Hematopoietic multipotent progenitor cell (in vitro differentiated cells): ENCODE data around the gene MRFAP1. TPM values are rescaled to one million over a fixed set of nuclear protein-coding genes. Genes with fewer than 3 reads are reported as not detected.
"Not testable (repeated sequence)": the region's sequence is repeated elsewhere in the genome, so short reads cannot be mapped to it uniquely, and the experiment has no call there.

Experiments used
- DNase-seq, 3 donors: peaks; one replicate each; pipeline ENCODE4 v3.0.0-alpha.2; 2011 to 2015; ENCODE audit warnings: low read depth in 2 of 3, low spot score in 2 of 3
- total RNA-seq: library from RNA; depleted of rRNA; stranded (reverse); fragments of >200 nt; gene quantifications from one replicate; pipeline ENCODE4 v1.2.3, GENCODE V29; 2012

The MRFAP1 gene
- total RNA-seq, 1 donor: 80.0 TPM

DNA sequence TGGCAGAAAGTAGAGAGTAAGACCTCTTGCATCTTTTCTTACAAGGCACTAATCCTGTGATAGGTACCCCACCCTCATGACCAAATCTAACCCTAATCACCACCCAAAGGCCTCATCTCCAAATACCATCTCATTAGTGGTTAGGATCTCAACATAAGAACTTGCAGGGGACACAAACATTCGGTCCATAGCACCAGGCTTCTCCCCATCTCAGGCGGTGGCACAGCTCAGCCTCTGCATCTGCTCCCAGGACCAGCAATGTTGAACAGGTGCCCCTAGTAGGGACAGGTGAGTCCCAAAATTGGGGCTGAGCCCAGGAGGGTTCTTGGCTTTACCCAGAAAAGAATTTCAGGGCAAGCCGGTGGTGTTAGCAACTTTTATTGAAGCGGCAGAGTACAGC is 8.4 kb upstream of the MRFAP1 start:
- DNase-seq: no peak

DNA sequence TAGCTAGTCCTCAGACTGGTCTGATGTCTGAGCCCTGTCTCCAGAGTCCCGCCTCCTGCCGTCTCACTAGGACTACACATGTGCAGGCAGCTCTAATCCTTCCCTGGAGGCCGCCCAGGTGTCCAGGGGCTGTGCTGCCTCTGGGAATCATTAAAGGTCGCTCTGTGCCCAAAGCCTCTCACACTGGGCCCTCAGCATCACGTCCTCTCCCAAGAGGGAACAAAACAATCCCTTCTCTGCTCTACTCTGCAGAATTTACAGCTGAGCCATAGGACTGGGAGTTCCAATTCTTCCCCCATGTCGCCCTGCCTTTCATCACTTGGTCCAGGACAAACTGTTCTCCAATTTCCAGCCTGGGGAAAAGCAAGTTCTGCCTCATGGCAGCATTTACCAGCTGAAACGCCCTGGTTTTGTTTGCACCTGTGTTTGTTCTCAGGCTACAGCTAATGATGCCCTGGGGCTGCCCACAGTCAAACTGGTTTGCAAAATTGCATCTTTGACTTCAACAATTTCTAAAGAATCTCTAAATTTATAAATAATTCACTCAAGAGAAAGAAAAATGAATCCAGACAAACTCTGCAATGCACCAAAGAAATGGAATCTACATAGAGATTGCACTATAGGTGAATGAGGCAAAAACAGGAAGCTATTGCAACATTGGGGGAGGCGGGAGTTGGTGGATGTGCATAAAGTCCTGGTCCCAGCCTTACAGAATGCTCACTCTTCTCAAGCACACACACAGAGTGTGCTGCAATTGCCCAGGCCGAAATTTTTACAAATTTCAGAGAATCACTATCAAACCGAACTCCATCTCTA is 7.2 kb upstream of the MRFAP1 start:
- peak in 2 of 3 donors; percentile 28 to 58 for DNase-seq

GRCh38 chr4:6634746-6635145 is 5.7 kb upstream of the MRFAP1 start:
- no peak for DNase-seq

DNA sequence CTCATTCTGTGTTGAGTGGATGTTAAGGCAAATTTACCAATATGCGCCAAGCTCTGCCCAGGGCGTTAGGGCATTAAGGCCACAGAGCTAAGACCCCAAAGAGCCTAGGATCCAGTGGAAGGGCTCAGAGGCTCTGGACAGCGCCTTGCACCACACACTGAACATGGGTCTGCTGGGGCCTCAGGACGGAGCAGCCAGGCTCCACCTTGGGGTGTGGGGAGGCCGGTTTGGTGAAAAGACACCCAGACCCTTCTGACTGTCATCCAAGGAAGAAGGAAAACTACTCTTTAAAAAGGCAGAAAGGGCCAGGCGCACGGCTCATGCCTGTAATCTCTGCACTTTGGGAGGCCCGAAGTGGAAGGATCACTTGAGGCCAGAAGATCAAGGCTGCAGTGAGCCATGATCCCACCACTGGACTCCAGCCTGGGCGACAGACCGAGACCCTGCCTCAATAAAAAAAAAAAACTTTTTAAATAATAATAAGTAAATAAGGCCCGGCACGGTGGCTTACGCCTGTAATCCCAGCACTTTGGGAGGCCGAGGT is 1.3 kb upstream of the MRFAP1 start:
- DNase-seq: no peak

DNA sequence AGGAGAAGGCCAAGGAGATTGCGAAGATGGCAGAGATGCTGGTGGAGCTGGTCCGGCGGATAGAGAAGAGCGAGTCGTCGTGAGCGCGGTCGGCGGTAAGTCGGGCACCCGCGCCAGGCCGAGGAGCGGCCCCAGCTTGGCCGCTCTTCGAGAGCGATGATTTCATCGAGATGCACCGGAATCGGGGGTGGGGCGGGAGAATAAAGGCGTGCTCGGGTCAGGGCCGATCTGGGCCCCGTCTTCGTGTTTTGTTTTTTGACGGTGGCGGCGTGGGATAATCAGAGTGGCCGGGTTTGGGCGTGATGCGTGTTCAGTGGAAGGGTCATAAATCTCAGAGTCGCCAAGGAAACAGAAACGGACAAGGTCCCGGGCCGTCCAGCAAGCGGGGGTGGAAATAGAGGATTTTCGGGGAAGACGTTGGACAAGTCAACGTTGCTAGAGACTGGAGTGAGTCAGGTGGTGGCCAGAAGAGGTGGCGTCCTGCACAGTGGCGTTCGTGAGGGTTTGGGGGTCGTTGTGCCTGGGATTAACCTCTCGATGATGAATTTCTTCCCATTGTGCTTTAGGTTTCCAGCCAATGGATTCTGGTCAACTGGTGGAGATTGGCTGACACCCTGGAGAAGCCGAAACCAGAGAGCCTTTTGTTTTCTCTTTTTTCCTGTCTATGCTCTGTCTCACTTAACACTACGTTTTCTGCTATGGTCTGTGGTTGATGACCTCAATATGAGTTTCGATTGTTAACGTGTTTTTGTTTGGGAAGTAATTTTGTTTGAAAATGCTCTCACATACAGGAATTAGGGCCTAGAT is 882 bp downstream of the MRFAP1 start:
- DNase-seq: peak; percentile 22 to 62 (median 48)

GRCh38 chr4:6641971-6642320 is 1.5 kb downstream of the MRFAP1 start:
- no peak for DNase-seq

- DNase-seq: no peak
Measured at GRCh38 chr4:6643141-6643847, 2.8 kb downstream of the MRFAP1 start.

- no peak for DNase-seq
Measured at GRCh38 chr4:6644792-6645530, 4.5 kb downstream of the MRFAP1 start.

DNA sequence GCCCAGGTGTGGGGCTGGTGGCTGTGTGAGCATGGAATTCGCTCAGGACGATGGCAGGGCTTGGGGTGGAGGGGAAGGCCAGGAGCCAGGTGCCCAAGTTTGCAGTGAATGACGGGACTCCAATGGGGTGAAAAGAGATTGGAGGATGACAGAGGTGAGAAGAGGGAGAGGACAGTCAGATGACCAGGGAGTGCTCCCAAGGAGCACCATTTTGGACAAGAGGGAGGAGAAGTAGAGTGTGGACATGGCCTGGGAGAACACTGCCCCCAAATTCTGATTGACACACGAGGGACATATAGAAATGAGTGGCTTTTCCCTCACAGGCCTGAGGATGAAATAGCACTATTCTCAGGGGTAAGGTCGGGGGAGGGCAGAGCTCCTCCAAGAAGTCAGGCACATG is 6.7 kb downstream of the MRFAP1 start:
- no peak for DNase-seq

DNA sequence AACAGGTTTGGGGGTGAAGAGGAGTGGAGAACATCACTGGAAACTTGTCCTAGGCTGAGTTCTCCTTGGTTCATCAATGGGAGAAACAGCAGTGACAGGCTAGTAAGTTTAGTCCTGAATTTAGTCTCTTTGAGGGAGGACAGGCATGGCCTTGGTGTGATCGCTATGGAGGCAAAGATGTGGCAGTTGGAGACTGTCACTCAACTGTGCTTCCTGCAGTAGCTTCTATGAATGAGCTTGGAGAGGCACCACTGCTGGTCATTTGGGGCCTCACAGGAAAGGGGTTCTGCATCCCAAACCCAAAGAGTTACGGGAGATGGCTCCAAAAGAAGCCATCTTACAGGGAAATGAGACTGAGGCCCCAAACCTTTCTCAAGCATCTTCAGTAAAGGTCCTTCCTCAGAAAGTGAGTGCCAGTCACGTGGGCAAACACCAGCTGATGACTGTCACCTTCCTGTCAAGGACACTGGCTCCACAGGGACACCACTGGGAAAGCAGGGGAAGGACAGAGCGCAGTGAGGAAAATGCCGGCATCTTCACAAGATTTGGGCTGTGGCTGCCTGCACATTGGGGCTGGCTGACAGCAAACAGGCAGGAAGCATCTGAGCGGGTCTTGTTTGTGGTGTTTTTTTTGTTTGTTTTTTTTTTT is 7.2 kb downstream of the MRFAP1 start:
- DNase-seq: no peak

GRCh38 chr4:6649216-6649615 is 8.7 kb downstream of the MRFAP1 start:
- DNase-seq: no peak

DNA sequence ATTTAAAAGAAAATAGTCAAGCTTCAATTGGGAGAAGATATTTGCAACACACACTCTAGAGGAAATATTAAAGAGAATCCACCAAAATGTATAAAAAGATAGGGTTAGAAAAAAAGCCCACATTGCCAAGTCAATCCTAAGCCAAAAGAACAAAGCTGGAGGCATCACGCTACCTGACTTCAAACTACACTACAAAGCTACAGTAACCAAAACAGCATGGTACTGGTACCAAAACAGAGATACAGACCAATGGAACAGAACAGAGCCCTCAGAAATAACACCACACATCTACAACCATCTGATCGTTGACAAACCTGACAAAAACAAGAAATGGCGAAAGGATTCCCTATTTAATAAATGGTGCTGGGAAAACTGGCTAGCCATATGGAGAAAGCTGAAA is 13.7 kb downstream of the MRFAP1 start:
- DNase-seq: not testable (repeated sequence)

GRCh38 chr4:6655291-6655690 is 14.8 kb downstream of the MRFAP1 start:
- not testable (repeated sequence) for DNase-seq

GRCh38 chr4:6655924-6656323 is 15.4 kb downstream of the MRFAP1 start:
- DNase-seq: no peak

DNA sequence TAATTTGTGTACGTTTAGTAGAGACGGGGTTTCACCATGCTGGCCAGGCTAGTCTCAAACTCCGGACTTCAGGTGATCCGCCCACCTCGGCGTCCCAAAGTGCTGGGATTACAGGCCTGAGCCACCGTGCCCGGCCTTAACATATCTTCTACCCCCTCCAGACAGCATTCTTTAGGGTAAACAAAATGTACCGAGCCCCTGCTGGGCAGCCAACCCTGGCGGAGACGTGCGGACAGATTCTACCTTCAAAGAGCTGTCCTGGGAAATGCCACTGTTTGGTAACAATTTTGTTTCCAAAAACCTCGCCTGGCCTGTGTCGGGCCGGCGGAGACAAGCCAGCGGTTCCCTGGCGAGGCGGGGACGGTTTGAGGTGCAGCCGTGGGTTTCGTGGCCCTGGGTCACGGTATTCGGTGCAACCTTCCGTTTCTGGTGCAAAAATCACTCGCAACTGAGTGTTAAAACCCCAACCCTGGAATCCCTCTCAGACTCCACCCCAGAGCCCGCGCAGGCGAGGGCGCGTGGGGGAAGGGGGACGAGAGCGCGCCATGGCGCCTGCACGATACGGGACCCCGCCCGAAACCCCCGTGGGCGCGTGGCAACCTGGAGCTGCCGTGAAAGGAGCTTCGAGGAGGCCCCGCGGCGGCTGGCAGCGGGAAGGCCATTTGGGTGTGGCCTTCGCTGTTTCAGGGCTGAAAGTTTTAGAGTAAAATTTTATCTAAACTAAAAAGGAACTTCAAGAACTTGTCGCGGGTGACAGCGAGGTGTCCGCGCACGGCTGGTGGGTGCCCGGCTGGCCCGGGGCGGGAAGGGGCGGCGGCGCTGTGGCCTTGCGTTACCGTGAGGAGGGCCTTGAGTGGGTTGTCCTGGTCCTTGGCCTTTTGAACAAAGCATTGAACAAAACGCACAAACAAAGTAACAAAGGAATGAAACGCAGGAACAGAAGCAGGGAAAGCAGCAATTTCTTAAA is 17.0 kb downstream of the MRFAP1 start:
- DNase-seq: no peak

- DNase-seq: no peak
Measured at GRCh38 chr4:6658209-6658595, 17.7 kb downstream of the MRFAP1 start.

- DNase-seq: peak in 2 of 3 donors; percentile 19 to 23
Measured at GRCh38 chr4:6658597-6659075, 18.2 kb downstream of the MRFAP1 start.

DNA sequence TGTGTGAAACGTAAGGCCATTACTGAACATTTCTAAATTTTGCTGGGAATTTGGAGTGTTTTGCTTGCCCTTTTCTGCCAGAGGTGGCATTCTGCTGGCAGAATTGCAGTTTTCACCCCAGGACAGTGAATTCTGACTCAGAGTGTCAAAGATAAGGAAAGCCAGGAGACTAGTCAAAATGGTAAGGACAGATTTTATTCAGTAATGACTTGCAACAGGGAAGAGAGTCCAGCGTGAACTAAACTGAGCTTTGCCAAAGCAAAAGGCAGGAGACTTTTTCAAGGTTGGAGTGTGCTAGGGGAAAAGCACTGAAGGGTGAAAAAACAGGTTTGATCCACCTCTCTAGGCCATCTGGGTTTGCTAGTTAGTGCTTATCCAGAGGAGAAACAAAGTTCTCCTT is 19.4 kb downstream of the MRFAP1 start:
- DNase-seq: no peak

DNA sequence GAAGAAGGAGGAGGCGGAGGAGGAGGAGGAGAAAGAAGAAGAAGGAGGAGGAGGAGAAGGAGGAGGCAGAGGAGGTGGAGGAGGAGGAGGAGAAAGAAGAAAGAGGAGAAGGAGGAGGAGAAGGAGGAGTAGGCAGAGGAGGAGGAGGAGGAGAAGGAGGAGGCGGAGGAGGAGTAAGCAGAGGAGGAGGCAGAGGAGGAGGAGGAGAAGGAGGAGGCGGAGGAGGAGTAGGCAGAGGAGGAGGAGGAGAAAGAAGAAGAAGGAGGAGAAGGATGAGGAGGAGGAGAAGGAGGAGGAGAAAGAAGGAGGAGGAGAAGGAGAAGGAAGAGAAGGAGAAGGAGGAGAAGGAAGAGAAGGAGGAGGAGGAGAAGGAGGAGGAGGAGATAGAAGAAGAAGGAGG is 19.9 kb downstream of the MRFAP1 start:
- no peak for DNase-seq
